ENCODE measurements around the gene ATXN1. TPM values are rescaled to one million over a fixed set of nuclear protein-coding genes. Genes with fewer than 3 reads are reported as not detected.

Gene ATXN1
- total RNA-seq, 2 experiments from 2014 or later, result 34.1 to 36.7 TPM

- Mint-ChIP-seq H3K27me3 (no peaks in the 10 kb centered on the region), H3K9me3 (peaks cover 4% of the 10 kb centered on the region), H3K27ac (peak overlapping the region; percentile 87), H3K4me3 (peak overlapping the region; percentile 47), H3K36me3 (peaks cover 57% of the 10 kb centered on the region), H3K4me1 (ENCODE audit: low read depth) (peaks cover 93% of the 10 kb centered on the region)
- ChIA-PET CTCF (interaction anchor here (0.6 to 1.6 kb wide), 10 partner anchors 9 to 467 kb away, joined by 3 to 8 read pairs (median 4); no protein-coding TSS in a partner anchor), POLR2A (interaction anchor here (0.8 to 3.0 kb wide), 9 partner anchors 10 to 281 kb away, joined by 3 to 16 read pairs (median 5); partner anchors contain the start of gene ATXN1)
- DNase-seq, result no peak
- intact Hi-C loops (cut with micrococcal nuclease), result loop anchor here (1.0 kb wide), 3 partner anchors 10 to 149 kb away; no protein-coding TSS in a partner anchor
These were observed 280.3 kb downstream of the ATXN1 start for GRCh38 chr6:16480763-16481560.

GRCh38 chr6:16477367-16478149 lies 283.7 kb downstream of the ATXN1 start:
- no peak overlapping the region for H3K4me3 Mint-ChIP-seq
- intact Hi-C loops (cut with micrococcal nuclease), result no loop called here
- CTCF ChIA-PET, result interaction anchor here (2.1 kb wide), 1 partner anchor 34 kb away, joined by 5 read pairs; no protein-coding TSS in a partner anchor

DNA sequence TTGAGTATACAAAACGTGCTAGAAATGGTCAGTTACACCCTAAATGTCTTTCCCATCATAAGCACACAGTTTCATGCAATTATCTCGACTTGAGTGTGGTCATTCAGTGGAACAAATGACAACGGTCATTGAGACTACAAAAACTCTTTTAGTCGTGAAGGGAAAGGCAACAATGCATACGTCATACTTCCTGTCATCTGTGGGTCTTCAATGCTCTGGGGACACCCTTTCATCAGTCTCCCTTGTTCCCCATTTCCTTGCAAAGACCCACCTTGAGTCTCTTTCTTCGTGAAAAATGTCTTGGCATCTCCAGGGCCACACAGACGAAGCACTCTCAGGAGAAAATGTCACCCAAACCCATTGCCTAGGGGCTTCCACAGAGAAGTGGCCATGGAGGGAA lies 284.4 kb downstream of the ATXN1 start:
- H3K27me3 Mint-ChIP-seq, result no peaks in the 10 kb centered on the region
- CTCF ChIA-PET, result interaction anchor here (2.1 kb wide), 1 partner anchor 34 kb away, joined by 5 read pairs; no protein-coding TSS in a partner anchor

More at GRCh38 chr6:16477367-16478149, 283.7 kb downstream of the ATXN1 start:
- POLR2A ChIA-PET, result no interaction called here
- Mint-ChIP-seq H3K27ac (peak overlapping the region; percentile 69), H3K9me3 (peaks cover 5% of the 10 kb centered on the region), H3K36me3 (peaks cover 31% of the 10 kb centered on the region), H3K4me1 (ENCODE audit: low read depth) (peaks cover 93% of the 10 kb centered on the region), H3K27me3 (no peaks in the 10 kb centered on the region)
- no peak for DNase-seq

GRCh38 chr6:16475494-16475781 lies 285.8 kb downstream of the ATXN1 start:
- DNase-seq, result no peak
- Mint-ChIP-seq H3K4me3 (no peak overlapping the region), H3K27ac (peak overlapping the region; percentile 81), H3K9me3 (peaks cover 5% of the 10 kb centered on the region), H3K36me3 (peaks cover 23% of the 10 kb centered on the region), H3K4me1 (ENCODE audit: low read depth) (peaks cover 93% of the 10 kb centered on the region), H3K27me3 (no peaks in the 10 kb centered on the region)
- intact Hi-C loops (cut with micrococcal nuclease), result loop anchor here (1.0 to 2.0 kb wide), 4 partner anchors 8 to 215 kb away; no protein-coding TSS in a partner anchor
- ChIA-PET POLR2A (no interaction called here), CTCF (interaction anchor here (1.2 to 1.5 kb wide), 2 partner anchors 38 kb away, joined by 5 to 6 read pairs; no protein-coding TSS in a partner anchor)

More for the DNA sequence above, 284.4 kb downstream of the ATXN1 start:
- peaks cover 5% of the 10 kb centered on the region for H3K9me3 Mint-ChIP-seq
- H3K36me3 Mint-ChIP-seq, result peaks cover 30% of the 10 kb centered on the region
- no peak overlapping the region for H3K4me3 Mint-ChIP-seq
- H3K4me1 Mint-ChIP-seq (ENCODE audit: low read depth), result peaks cover 93% of the 10 kb centered on the region
- intact Hi-C loops (cut with micrococcal nuclease), result no loop called here
- POLR2A ChIA-PET, result no interaction called here
- peak overlapping the region; percentile 69 for H3K27ac Mint-ChIP-seq
- no peak for DNase-seq

GRCh38 chr6:16474772-16475493 lies 286.3 kb downstream of the ATXN1 start:
- Mint-ChIP-seq H3K9me3 (peaks cover 5% of the 10 kb centered on the region), H3K4me1 (ENCODE audit: low read depth) (peaks cover 92% of the 10 kb centered on the region), H3K4me3 (peak overlapping the region; percentile 6), H3K27ac (peak overlapping the region; percentile 81), H3K36me3 (peaks cover 21% of the 10 kb centered on the region), H3K27me3 (no peaks in the 10 kb centered on the region)
- ChIA-PET CTCF (interaction anchor here (0.8 to 2.4 kb wide), 9 partner anchors 37 to 288 kb away, joined by 3 to 6 read pairs (median 5); no protein-coding TSS in a partner anchor), POLR2A (interaction anchor here (0.6 to 5.2 kb wide), 12 partner anchors 9 to 287 kb away, joined by 3 to 48 read pairs (median 7); partner anchors contain the start of gene ATXN1)
- no peak for DNase-seq
- intact Hi-C loops (cut with micrococcal nuclease), result loop anchor here (1.0 to 2.0 kb wide), 6 partner anchors 8 to 216 kb away; no protein-coding TSS in a partner anchor

GRCh38 chr6:16473908-16474771 lies 287.1 kb downstream of the ATXN1 start:
- Mint-ChIP-seq H3K27me3 (no peaks in the 10 kb centered on the region), H3K36me3 (peaks cover 21% of the 10 kb centered on the region), H3K27ac (peak overlapping the region; percentile 81), H3K4me1 (ENCODE audit: low read depth) (peaks cover 92% of the 10 kb centered on the region), H3K4me3 (peak overlapping the region; percentile 6), H3K9me3 (peaks cover 5% of the 10 kb centered on the region)
- CTCF ChIA-PET, result interaction anchor here (0.8 to 2.4 kb wide), 9 partner anchors 37 to 289 kb away, joined by 3 to 6 read pairs (median 5); no protein-coding TSS in a partner anchor
- intact Hi-C loops (cut with micrococcal nuclease), result loop anchor here (1.0 to 2.0 kb wide), 7 partner anchors 13 to 217 kb away; no protein-coding TSS in a partner anchor
- POLR2A ChIA-PET, result interaction anchor here (0.6 to 5.2 kb wide), 13 partner anchors 9 to 287 kb away, joined by 3 to 48 read pairs (median 5); partner anchors contain the start of gene ATXN1
- peak; percentile 49 for DNase-seq

DNA sequence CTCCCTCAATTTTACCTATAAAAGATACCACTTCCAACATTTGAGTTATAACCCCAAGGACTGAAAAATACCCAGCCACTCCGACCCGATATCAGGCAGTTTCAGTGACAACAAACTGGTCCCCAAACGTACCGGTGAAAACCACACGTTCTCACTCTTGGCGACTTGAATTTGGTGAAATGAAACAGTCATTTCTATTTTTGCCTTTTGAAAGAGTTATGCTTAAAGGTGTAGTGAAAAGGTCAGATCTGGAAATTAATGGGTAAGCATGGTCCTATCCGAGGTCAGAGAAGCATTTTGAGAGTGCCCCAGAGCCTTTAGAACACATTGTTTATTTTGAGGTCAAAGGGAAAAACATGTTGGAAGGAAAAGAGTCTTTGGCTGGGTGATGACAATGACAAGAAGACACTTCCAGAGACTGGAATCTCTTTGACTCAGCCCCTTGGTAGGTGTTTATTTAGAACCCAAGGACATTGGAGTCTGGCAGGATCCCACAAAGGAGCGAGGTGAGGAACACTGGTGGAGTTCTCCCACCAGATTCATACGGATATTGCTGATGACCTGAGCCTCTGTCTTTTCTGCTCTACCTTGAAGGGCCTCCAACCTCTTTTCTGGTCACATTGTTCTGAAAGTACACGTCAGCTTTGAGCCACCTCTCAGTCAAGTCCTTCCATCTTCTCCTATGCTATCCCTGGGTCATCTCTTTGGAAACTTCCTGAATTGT lies 287.9 kb downstream of the ATXN1 start:
- CTCF ChIA-PET, result interaction anchor here (1.0 to 4.9 kb wide), 9 partner anchors 11 to 290 kb away, joined by 3 to 23 read pairs (median 6); no protein-coding TSS in a partner anchor
- Mint-ChIP-seq H3K27ac (peak overlapping the region; percentile 81), H3K9me3 (peaks cover 5% of the 10 kb centered on the region), H3K4me3 (peak overlapping the region; percentile 10), H3K4me1 (ENCODE audit: low read depth) (peaks cover 93% of the 10 kb centered on the region), H3K27me3 (no peaks in the 10 kb centered on the region), H3K36me3 (peaks cover 21% of the 10 kb centered on the region)
- peak; percentile 62 for DNase-seq
- POLR2A ChIA-PET, result interaction anchor here (1.2 to 5.2 kb wide), 9 partner anchors 10 to 288 kb away, joined by 3 to 48 read pairs (median 9); partner anchors contain the start of gene ATXN1
- intact Hi-C loops (cut with micrococcal nuclease), result loop anchor here (1.0 to 2.0 kb wide), 2 partner anchors 13 to 34 kb away; no protein-coding TSS in a partner anchor

DNA sequence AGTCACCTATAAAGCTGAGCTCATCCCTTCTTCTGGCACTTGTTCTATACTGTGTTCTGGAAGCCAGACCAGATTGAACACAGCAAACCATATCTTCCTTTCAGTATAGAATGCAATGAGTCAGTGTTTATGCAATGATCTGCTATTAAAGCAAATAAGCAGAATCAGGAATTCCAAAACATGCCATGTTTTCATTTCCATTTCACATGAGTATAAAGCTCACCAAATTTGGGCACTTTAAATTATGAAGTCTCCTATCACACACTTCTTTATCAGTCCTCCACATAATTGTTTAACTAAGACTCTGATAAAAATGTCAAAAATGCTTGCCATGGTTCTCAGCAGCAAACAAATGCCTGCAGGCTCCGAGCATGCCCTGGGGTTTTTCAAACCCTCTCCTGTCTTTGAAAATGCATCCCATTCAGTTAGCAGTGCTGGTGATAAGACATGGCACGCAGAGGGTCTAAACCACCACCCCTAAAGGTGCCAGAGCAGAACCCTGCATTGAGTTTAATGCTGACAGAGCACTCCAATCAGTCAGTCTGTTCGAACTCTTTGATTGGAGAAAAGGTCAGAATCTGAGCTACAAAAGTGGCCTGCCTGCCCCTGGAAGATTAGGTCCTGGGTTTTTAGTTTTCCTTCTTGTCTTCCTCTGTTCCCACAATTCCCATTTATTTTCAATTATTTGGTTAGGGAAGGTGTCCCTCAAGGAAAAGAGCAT lies 288.8 kb downstream of the ATXN1 start:
- Mint-ChIP-seq H3K36me3 (peaks cover 14% of the 10 kb centered on the region), H3K27ac (no peak overlapping the region), H3K27me3 (no peaks in the 10 kb centered on the region), H3K4me3 (no peak overlapping the region), H3K9me3 (peaks cover 5% of the 10 kb centered on the region), H3K4me1 (ENCODE audit: low read depth) (peaks cover 89% of the 10 kb centered on the region)
- intact Hi-C loops (cut with micrococcal nuclease), result loop anchor here (1.0 to 2.0 kb wide), 2 partner anchors 14 to 33 kb away; no protein-coding TSS in a partner anchor
- DNase-seq, result no peak
- ChIA-PET POLR2A (interaction anchor here (0.9 to 5.2 kb wide), 9 partner anchors 9 to 291 kb away, joined by 3 to 48 read pairs (median 9); partner anchors contain the start of gene ATXN1), CTCF (interaction anchor here (1.0 to 4.9 kb wide), 10 partner anchors 9 to 291 kb away, joined by 3 to 23 read pairs (median 6); no protein-coding TSS in a partner anchor)

- peak overlapping the region; percentile 69 for H3K27ac Mint-ChIP-seq
- ChIA-PET CTCF (interaction anchor here (0.7 to 4.9 kb wide), 13 partner anchors 9 to 291 kb away, joined by 3 to 23 read pairs (median 4); no protein-coding TSS in a partner anchor), POLR2A (interaction anchor here (0.9 to 5.2 kb wide), 11 partner anchors 9 to 291 kb away, joined by 3 to 48 read pairs (median 8); partner anchors contain the start of gene ATXN1)
- H3K4me1 Mint-ChIP-seq (ENCODE audit: low read depth), result peaks cover 89% of the 10 kb centered on the region
- intact Hi-C loops (cut with micrococcal nuclease), result loop anchor here (1.0 to 2.0 kb wide), 3 partner anchors 9 to 59 kb away; no protein-coding TSS in a partner anchor
- DNase-seq, result no peak
- H3K9me3 Mint-ChIP-seq, result peaks cover 5% of the 10 kb centered on the region
- peaks cover 8% of the 10 kb centered on the region for H3K36me3 Mint-ChIP-seq
- no peaks in the 10 kb centered on the region for H3K27me3 Mint-ChIP-seq
- no peak overlapping the region for H3K4me3 Mint-ChIP-seq
These were observed 289.4 kb downstream of the ATXN1 start for GRCh38 chr6:16471910-16472297.
